Smooth muscle cell (in vitro differentiated cells): ENCODE data around the gene ZBTB49. TPM values are rescaled to one million over a fixed set of nuclear protein-coding genes. Genes with fewer than 3 reads are reported as not detected.

Experiments
- DNase-seq: peaks from one replicate; lab custom pipeline; 2025; ENCODE audit not compliant: unreplicated experiment; lab: John Stamatoyannopoulos, UW
- H2AFZ ChIP-seq: fragments of 200-600 bp; sonication (generic); 2 replicates; pipeline ENCODE4 v1.6.0; 2016; ENCODE audit warnings: antibody characterized with exemption, low read depth, mild to moderate bottlenecking
- H3F3A ChIP-seq: fragments of 200-600 bp; sonication (generic); 2 replicates; pipeline ENCODE4 v1.6.0; 2017; ENCODE audit warnings: antibody characterized with exemption, low read depth
- H3K27ac ChIP-seq: fragments of 200-600 bp; sonication (generic); 2 replicates; pipeline ENCODE4 v1.5.1; 2016; ENCODE audit warnings: low read depth, mild to moderate bottlenecking
- H3K27me3 ChIP-seq: fragments of 200-600 bp; sonication (generic); 2 replicates; pipeline ENCODE4 v1.6.1; 2016; ENCODE audit warnings: low read depth, mild to moderate bottlenecking
- H3K36me3 ChIP-seq: fragments of 200-600 bp; sonication (generic); 2 replicates; pipeline ENCODE4 v1.5.1; 2016; ENCODE audit warnings: low read depth
- H3K4me1 ChIP-seq: fragments of 200-600 bp; sonication (generic); 2 replicates; pipeline ENCODE4 v1.5.1; 2016; ENCODE audit warnings: low read depth
- H3K4me2 ChIP-seq: fragments of 200-600 bp; sonication (generic); 2 replicates; pipeline ENCODE4 v1.6.0; 2016; ENCODE audit warnings: mild to moderate bottlenecking
- H3K4me3 ChIP-seq: fragments of 200-600 bp; sonication (generic); 2 replicates; pipeline ENCODE4 v1.5.1; 2016; ENCODE audit warnings: mild to moderate bottlenecking
- H3K79me2 ChIP-seq: fragments of 200-600 bp; sonication (generic); 2 replicates; pipeline ENCODE4 v1.6.0; 2016; ENCODE audit warnings: low read depth, mild to moderate bottlenecking
- H3K9ac ChIP-seq: fragments of 200-600 bp; sonication (generic); 2 replicates; pipeline ENCODE4 v1.6.0; 2016; ENCODE audit warnings: low read depth
- H3K9me3 ChIP-seq: fragments of 200-600 bp; sonication (generic); replicated peaks from 2 replicates; pipeline ENCODE4 v1.5.1; 2016; ENCODE audit warnings: low read depth
- H4K20me1 ChIP-seq: fragments of 200-600 bp; sonication (generic); 2 replicates; pipeline ENCODE4 v1.6.0; 2016; ENCODE audit warnings: low read depth
- WGBS: methylation state at CpG from one replicate; pipeline ENCODE4 v1.1.7; 2016; ENCODE audit warnings: low lambda C conversion rate; 5-methylcytosine and 5-hydroxymethylcytosine counted together
- polyA plus RNA-seq: library from polyadenylated mRNA; unstranded; fragments of >200 nt; fragmentation: Nextera tagmentation; extraction: Ambion mirVana; gene quantifications from 2 replicates; pipeline ENCODE4 v1.2.1, GENCODE V29; 2016
- total RNA-seq: library from RNA; depleted of rRNA; stranded (reverse); fragments of >200 nt; gene quantifications from 2 replicates; pipeline ENCODE4 v1.2.3, GENCODE V29; 2014
- TF ChIP-seq, protein P1 (sequence below): fragments of 200-600 bp; sonication (generic); IDR thresholded peaks from 2 replicates; pipeline ENCODE4 v1.5.1; 2017; ENCODE audit warnings: borderline replicate concordance, mild to moderate bottlenecking, antibody characterized with exemption; ENCODE audit not compliant: insufficient read depth, poor library complexity, severe bottlenecking

ZBTB49 gene
- total and polyA plus RNA-seq, 2 experiments from 2014 or later = 4.2 to 6.3 TPM

DNA sequence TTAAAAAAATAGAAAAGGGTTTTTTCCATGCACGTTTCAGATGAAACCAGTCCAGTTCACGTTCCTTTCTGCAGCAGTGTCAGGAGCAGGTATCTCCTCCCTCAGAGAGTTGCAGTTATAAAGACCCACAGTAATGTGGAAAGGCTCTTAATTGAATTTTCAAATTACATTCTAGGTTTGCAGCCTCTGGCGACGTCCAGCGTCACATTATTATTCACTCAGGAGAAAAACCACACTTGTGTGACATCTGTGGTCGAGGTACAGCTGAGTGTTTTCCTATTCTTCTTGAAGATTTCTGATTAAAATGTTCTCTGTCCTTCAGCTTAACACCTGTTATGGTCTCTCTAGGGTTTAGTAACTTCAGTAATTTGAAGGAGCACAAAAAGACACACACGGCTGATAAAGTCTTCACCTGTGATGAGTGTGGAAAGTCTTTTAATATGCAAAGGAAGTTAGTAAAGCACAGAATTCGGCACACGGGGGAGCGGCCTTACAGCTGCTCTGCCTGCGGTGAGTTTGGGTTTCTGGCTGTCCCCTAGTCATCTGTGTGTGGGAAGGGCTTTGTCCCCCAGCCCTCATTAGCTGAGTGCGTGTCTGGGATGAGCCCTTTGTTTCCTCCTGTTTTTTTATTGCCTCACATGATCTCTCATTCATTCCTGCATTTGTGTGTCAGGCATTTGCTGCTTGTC lies 25.6 kb downstream of the ZBTB49 start:
- no peaks in the 10 kb centered on the region for H3F3A ChIP-seq
- no peaks in the 10 kb centered on the region for H3K79me2 ChIP-seq
- no peak overlapping the region for H3K27ac ChIP-seq
- H3K4me3 ChIP-seq = no peak overlapping the region
- no peaks in the 10 kb centered on the region for H3K9me3 ChIP-seq
- no peaks in the 10 kb centered on the region for H3K4me1 ChIP-seq
- 96% methylated on average over 12 of the region's 12 CpGs for WGBS
- H3K9ac ChIP-seq = no peak overlapping the region
- TF ChIP-seq, protein P1, sequence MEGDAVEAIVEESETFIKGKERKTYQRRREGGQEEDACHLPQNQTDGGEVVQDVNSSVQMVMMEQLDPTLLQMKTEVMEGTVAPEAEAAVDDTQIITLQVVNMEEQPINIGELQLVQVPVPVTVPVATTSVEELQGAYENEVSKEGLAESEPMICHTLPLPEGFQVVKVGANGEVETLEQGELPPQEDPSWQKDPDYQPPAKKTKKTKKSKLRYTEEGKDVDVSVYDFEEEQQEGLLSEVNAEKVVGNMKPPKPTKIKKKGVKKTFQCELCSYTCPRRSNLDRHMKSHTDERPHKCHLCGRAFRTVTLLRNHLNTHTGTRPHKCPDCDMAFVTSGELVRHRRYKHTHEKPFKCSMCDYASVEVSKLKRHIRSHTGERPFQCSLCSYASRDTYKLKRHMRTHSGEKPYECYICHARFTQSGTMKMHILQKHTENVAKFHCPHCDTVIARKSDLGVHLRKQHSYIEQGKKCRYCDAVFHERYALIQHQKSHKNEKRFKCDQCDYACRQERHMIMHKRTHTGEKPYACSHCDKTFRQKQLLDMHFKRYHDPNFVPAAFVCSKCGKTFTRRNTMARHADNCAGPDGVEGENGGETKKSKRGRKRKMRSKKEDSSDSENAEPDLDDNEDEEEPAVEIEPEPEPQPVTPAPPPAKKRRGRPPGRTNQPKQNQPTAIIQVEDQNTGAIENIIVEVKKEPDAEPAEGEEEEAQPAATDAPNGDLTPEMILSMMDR = no peak
- DNase-seq = no peak
- H2AFZ ChIP-seq = no peak overlapping the region
- H3K4me2 ChIP-seq = no peak overlapping the region
- H4K20me1 ChIP-seq = no peaks in the 10 kb centered on the region
- H3K36me3 ChIP-seq = no peaks in the 10 kb centered on the region
- no peaks in the 10 kb centered on the region for H3K27me3 ChIP-seq

DNA sequence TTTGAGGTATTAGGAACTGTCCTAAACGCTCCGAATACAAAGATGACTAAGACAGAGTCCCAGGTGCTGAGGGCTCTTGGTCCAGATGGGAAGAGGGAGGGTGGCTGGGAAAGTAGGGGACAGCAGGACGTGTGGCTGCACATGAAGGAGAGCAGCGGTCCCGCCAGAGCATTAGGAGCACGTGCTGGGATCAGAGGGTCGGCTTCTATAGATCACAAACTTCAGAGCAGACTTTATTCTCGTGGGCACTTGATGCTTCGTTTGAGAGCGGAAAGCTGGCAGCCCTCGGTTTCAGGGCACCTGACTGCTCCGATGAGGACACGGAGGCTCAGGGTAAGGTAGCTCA lies 26.1 kb downstream of the ZBTB49 start:
- Histone ChIP-seq H3K4me1 (no peaks in the 10 kb centered on the region), H3K27me3 (no peaks in the 10 kb centered on the region), H3K27ac (no peak overlapping the region), H4K20me1 (no peaks in the 10 kb centered on the region), H3K79me2 (no peaks in the 10 kb centered on the region), H3K4me3 (no peak overlapping the region), H3K9ac (no peak overlapping the region), H3K4me2 (no peak overlapping the region), H3K9me3 (no peaks in the 10 kb centered on the region), H3F3A (no peaks in the 10 kb centered on the region), H2AFZ (no peak overlapping the region), H3K36me3 (no peaks in the 10 kb centered on the region)
- DNase-seq = no peak
- 92% methylated on average over 13 of the region's 13 CpGs for WGBS
- TF ChIP-seq, protein P1 = no peak

DNA sequence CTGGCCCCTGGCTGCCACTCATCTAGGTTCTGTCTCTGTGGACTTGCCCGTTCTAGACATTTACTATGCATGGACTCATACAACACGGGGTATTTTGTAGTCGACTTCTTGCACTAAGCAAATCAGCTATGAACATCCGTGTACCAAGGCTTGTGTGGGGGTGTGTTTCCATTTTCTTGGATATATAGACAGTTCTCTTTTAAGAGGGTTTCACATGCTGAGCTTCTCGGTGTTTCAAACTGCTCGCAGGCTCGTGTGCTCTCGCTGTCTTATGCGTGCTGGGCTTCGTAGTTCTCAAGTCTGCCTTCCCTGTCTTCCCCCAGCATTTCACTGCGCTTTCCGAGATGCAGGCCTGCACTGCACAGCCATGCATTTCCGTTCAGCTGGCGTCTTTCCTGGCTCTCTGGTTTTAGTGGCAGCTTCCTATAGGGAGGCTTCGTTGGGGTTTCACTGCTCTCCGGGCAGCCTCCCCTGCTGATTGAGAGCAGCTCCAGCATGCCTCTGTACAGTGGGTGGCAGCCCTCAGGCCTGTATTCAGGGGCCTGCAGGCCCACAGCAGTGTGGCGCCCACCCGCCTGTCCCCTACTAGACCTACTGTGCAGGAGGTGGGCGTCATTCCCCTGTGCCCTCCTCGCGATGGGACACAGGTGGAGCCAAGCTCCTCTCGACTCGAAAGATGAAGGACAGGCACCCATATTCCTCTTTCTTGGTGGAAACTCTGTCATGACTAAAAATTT lies 27.6 kb downstream of the ZBTB49 start:
- no peaks in the 10 kb centered on the region for H3K4me1 ChIP-seq
- H3F3A ChIP-seq = no peaks in the 10 kb centered on the region
- H3K9me3 ChIP-seq = no peaks in the 10 kb centered on the region
- TF ChIP-seq, protein P1 = no peak
- no peak overlapping the region for H3K4me2 ChIP-seq
- no peaks in the 10 kb centered on the region for H3K36me3 ChIP-seq
- no peak overlapping the region for H3K9ac ChIP-seq
- no peaks in the 10 kb centered on the region for H4K20me1 ChIP-seq
- H3K27me3 ChIP-seq = no peaks in the 10 kb centered on the region
- DNase-seq = no peak
- H3K79me2 ChIP-seq = no peaks in the 10 kb centered on the region
- 94% methylated on average over 22 of the region's 23 CpGs for WGBS
- no peak overlapping the region for H3K4me3 ChIP-seq
- H2AFZ ChIP-seq = no peak overlapping the region
- no peak overlapping the region for H3K27ac ChIP-seq

DNA sequence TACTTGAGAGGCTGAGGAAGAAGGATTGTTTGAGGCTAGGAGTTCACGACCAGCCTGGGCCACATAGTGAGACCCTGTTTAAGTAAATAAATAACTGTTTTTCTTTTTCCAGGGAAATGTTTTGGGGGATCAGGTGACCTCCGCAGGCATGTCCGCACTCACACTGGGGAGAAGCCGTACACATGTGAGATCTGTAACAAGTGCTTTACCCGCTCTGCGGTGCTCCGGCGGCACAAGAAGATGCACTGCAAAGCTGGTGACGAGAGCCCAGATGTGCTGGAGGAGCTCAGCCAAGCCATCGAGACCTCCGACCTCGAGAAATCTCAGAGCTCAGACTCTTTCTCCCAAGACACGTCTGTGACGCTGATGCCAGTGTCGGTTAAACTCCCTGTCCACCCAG lies 30.5 kb downstream of the ZBTB49 start:
- H3K27ac ChIP-seq = no peak overlapping the region
- no peaks in the 10 kb centered on the region for H4K20me1 ChIP-seq
- no peaks in the 10 kb centered on the region for H3K4me1 ChIP-seq
- no peak overlapping the region for H2AFZ ChIP-seq
- TF ChIP-seq, protein P1 = no peak
- no peak overlapping the region for H3K9ac ChIP-seq
- H3K4me2 ChIP-seq = no peak overlapping the region
- no peak for DNase-seq
- WGBS = 97% methylated on average over 15 of the region's 15 CpGs
- H3K79me2 ChIP-seq = no peaks in the 10 kb centered on the region
- no peaks in the 10 kb centered on the region for H3K9me3 ChIP-seq
- H3K4me3 ChIP-seq = no peak overlapping the region
- H3K36me3 ChIP-seq = no peaks in the 10 kb centered on the region
- no peaks in the 10 kb centered on the region for H3K27me3 ChIP-seq
- H3F3A ChIP-seq = no peaks in the 10 kb centered on the region
